ENCODE measurements around the gene ATP11B. TPM values are rescaled to one million over a fixed set of nuclear protein-coding genes. Genes with fewer than 3 reads are reported as not detected.

ATP11B gene
- total and polyA plus RNA-seq, 2 experiments from 2014 or later: 5.8 to 24.7 TPM

- Histone ChIP-seq H3K79me2 (replicated peaks; ENCODE audit: insufficient read depth) (peaks cover 39% of the 10 kb centered on the region), H2AFZ (no peak overlapping the region)
Measured at GRCh38 chr3:182795389-182795782, 2.1 kb downstream of the ATP11B start.

More at GRCh38 chr3:182795389-182795782, 2.1 kb downstream of the ATP11B start:
- Mint-ChIP-seq H3K36me3 (ENCODE audit: low read depth) (no peaks in the 10 kb centered on the region), H3K27ac (no peak overlapping the region), H3K4me1 (peaks cover 13% of the 10 kb centered on the region), H3K9me3 (no peaks in the 10 kb centered on the region), H3K4me3 (peak overlapping the region; percentile 91), H3K27me3 (ENCODE audit: insufficient read depth, low read depth, poor library complexity) (peaks cover 11% of the 10 kb centered on the region)
- Histone ChIP-seq H3K4me3 (peak overlapping the region; percentile 93; the same call in 1 of the 2 replicates), H3K4me1 (ENCODE audit: insufficient read depth) (peaks cover 8% of the 10 kb centered on the region), H3K9me2 (ENCODE audit: insufficient read depth) (no peaks in the 10 kb centered on the region), H3F3A (replicated peaks; ENCODE audit: low read depth) (no peaks in the 10 kb centered on the region), H3K27ac (ENCODE audit: low read depth) (no peak overlapping the region), H4K20me1 (replicated peaks; ENCODE audit: insufficient read depth) (no peaks in the 10 kb centered on the region), H3K36me3 (ENCODE audit: insufficient read depth) (no peaks in the 10 kb centered on the region), H3K27me3 (ENCODE audit: insufficient read depth) (peaks cover 17% of the 10 kb centered on the region), H3K4me2 (peak overlapping the region; percentile 92)
- DNase-seq (ENCODE audit: low spot score) (no peak), ATAC-seq (no peak)
- TF ChIP-seq POLR2AphosphoS5 (IDR thresholded peaks at IDR 0.05; ENCODE audit: low read depth) (no peak), JUNB (IDR thresholded peaks at IDR 0.05; ENCODE audit: unreplicated experiment) (no peak), ZNF114 (CRISPR knock-in tag; IDR thresholded peaks at IDR 0.05) (no peak), ZNF462 (CRISPR knock-in tag; IDR thresholded peaks at IDR 0.05) (no peak), ETS1 (IDR thresholded peaks at IDR 0.05) (no peak), EZH2 (IDR thresholded peaks at IDR 0.05; ENCODE audit: low read depth, unreplicated experiment) (no peak), EZH2phosphoT487 (IDR thresholded peaks at IDR 0.05; ENCODE audit: unreplicated experiment) (no peak), CREB1 (CRISPR knock-in tag; IDR thresholded peaks at IDR 0.05; ENCODE audit: low read depth) (no peak), CTCF (conservative IDR thresholded peaks at IDR 0.05; ENCODE audit: low read depth in 2 of 2) (no peak), REST (IDR thresholded peaks at IDR 0.05; ENCODE audit: unreplicated experiment) (no peak), STAT1 (IDR thresholded peaks at IDR 0.05; ENCODE audit: unreplicated experiment) (no peak), NANOG (IDR thresholded peaks at IDR 0.05; ENCODE audit: borderline replicate concordance) (no peak), ZNF331 (CRISPR knock-in tag; IDR thresholded peaks at IDR 0.05; ENCODE audit: low read depth) (no peak)
